Superior temporal gyrus (tissue), 1 donor: ENCODE results near the gene MRTO4.

ENCODE experiments used
- DNase-seq: peaks from one replicate; pipeline ENCODE4 v3.0.0-alpha.2; 2016; ENCODE audit errors: extremely low spot score

Gene MRTO4

GRCh38 chr1:19309123-19309813 lies 57.7 kb downstream of the MRTO4 start:
- no peak for DNase-seq
